BE2C (cell line): Measurements from ENCODE around the gene CNKSR3.
A peak's percentile ranks its signal among the peaks of the same experiment; 100 is the strongest.
"Not testable (repeated sequence)": the region's sequence is repeated elsewhere in the genome, so short reads cannot be mapped to it uniquely, and the experiment has no call there.

Experiments used
- DNase-seq: peaks from one replicate; pipeline ENCODE4 v3.0.0-alpha.2; 2020
- H3K27me3 ChIP-seq: fragments of 250-450 bp; sonication (Bioruptor Pico); 2 replicates; pipeline ENCODE4 v1.5.1; 2020; ENCODE audit warnings: mild to moderate bottlenecking
- H3K36me3 ChIP-seq: fragments of 250-450 bp; sonication (Bioruptor Pico); 2 replicates; pipeline ENCODE4 v1.5.1; 2020; ENCODE audit warnings: mild to moderate bottlenecking
- H3K4me1 ChIP-seq: fragments of 250-450 bp; sonication (Bioruptor Pico); 2 replicates; pipeline ENCODE4 v1.5.1; 2020
- H3K4me3 ChIP-seq: 2 replicates; pipeline ENCODE4 v1.5.1; 2011; ENCODE audit warnings: low read depth, low read length
- H3K9me3 ChIP-seq: fragments of 250-450 bp; sonication (Bioruptor Pico); 2 replicates; pipeline ENCODE4 v1.5.1; 2020
- TF ChIP-seq, protein P1 (sequence below): IDR thresholded peaks from 2 replicates; pipeline ENCODE4 v1.5.1; 2012; ENCODE audit warnings: mild to moderate bottlenecking, low read depth, low read length

CNKSR3 gene

DNA sequence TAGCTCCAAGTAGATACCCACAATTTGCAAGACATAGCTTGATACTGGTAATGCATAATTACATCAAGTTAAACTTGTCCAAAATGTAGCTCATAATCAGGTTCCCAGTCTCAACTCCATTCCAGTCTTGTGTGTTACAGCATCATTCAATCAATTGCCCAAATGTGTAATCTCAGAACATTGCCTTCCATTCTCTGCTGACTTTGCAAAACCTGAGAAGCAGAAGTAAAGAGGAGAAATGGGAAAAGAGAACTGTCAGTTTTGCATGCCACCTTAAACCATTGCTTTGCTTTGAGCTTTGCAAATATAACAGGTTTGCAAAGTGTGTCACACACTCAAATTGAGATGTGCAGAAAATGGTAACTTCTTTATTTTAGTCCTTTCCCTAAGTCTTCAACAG is 40.3 kb upstream of the CNKSR3 start:
- TF ChIP-seq, protein P1, sequence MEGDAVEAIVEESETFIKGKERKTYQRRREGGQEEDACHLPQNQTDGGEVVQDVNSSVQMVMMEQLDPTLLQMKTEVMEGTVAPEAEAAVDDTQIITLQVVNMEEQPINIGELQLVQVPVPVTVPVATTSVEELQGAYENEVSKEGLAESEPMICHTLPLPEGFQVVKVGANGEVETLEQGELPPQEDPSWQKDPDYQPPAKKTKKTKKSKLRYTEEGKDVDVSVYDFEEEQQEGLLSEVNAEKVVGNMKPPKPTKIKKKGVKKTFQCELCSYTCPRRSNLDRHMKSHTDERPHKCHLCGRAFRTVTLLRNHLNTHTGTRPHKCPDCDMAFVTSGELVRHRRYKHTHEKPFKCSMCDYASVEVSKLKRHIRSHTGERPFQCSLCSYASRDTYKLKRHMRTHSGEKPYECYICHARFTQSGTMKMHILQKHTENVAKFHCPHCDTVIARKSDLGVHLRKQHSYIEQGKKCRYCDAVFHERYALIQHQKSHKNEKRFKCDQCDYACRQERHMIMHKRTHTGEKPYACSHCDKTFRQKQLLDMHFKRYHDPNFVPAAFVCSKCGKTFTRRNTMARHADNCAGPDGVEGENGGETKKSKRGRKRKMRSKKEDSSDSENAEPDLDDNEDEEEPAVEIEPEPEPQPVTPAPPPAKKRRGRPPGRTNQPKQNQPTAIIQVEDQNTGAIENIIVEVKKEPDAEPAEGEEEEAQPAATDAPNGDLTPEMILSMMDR: no peak
- no peaks in the 10 kb centered on the region for H3K27me3 ChIP-seq
- DNase-seq: no peak
- no peaks in the 10 kb centered on the region; the same call in 1 of the 2 replicates for H3K9me3 ChIP-seq
- no peak overlapping the region for H3K4me3 ChIP-seq
- H3K4me1 ChIP-seq: no peaks in the 10 kb centered on the region; the same call in 1 of the 2 replicates
- no peaks in the 10 kb centered on the region for H3K36me3 ChIP-seq

DNA sequence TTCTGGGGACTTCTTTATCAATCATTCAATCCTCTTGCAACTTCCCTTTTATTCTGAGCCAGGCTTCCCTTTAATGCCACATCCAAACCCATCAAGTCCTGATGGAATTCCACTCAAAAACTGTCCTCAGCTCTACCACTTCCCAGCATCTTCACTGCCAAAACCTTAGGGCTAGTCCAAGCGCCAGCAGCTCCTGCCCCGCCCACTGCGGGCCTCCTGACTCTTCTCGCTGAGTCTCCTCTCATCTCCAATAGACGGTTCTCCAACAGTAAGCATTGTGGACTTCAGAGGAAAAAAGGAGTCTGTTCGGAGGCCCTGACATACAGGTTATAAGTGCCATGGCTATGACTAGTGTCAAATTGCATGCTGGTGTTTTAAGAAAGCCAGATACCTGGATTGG is 38.7 kb upstream of the CNKSR3 start:
- H3K36me3 ChIP-seq: no peaks in the 10 kb centered on the region
- TF ChIP-seq, protein P1: no peak
- no peak overlapping the region for H3K4me3 ChIP-seq
- no peaks in the 10 kb centered on the region for H3K27me3 ChIP-seq
- no peaks in the 10 kb centered on the region; the same call in 1 of the 2 replicates for H3K4me1 ChIP-seq
- DNase-seq: no peak
- H3K9me3 ChIP-seq: no peaks in the 10 kb centered on the region; the same call in 1 of the 2 replicates

DNA sequence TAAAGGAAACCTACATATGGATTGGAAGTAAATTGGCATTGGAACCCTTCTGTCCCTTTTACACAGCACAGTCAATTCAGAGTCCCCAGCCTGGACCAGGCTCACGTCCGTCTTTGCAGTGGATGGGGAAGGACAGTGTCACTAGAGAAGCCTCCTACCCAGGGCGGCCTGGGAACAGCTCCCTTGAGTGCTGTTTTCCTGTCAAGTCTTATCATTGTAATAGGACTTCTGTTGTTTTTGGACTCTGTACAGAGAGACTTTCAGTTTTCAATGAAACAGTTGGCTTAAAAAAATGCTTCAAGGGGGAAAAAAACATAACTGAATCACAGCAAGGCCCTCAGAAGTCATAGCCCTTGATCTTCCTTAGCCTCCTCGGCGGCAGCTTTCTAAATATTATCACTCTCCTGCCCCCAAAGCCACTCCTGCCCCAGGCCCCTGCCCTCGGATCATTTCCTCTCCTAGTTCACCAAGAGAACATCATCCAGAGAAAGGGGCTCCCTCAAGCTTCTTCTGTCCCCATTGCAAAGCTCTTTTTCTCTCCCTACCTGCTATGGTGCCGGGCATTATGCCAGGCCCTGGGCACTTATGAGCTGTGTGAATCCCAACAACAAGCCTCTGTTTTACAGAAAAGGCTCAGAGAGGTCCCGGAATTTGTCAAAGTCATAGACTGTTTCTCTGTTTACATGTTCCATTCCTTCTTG is 37.8 kb upstream of the CNKSR3 start:
- H3K4me1 ChIP-seq: no peaks in the 10 kb centered on the region; the same call in 1 of the 2 replicates
- peak; percentile 43 for DNase-seq
- H3K9me3 ChIP-seq: no peaks in the 10 kb centered on the region
- TF ChIP-seq, protein P1: no peak
- H3K36me3 ChIP-seq: no peaks in the 10 kb centered on the region
- H3K27me3 ChIP-seq: no peaks in the 10 kb centered on the region
- H3K4me3 ChIP-seq: no peak overlapping the region

DNA sequence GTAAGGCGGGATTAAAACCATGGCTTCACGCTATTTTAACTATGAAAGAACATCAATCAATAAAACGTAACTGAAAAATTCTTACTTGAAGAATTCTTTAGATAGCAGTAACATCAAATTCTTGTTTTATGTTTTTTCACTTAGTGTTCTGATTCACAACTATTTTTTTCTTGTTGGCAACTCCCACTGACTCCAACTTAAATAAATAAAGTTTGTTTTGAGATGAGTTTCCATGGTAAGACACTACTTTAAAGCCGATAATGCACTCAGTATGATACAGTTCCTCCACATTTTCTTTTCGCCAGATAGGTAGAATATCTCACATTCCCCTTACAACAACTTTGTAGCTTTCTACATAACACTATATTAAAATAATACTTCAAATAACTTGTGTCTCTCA is 33.1 kb upstream of the CNKSR3 start:
- Histone ChIP-seq H3K4me3 (no peak overlapping the region), H3K36me3 (no peaks in the 10 kb centered on the region), H3K4me1 (no peaks in the 10 kb centered on the region), H3K9me3 (no peaks in the 10 kb centered on the region), H3K27me3 (no peaks in the 10 kb centered on the region)
- DNase-seq: no peak
- TF ChIP-seq, protein P1: no peak

DNA sequence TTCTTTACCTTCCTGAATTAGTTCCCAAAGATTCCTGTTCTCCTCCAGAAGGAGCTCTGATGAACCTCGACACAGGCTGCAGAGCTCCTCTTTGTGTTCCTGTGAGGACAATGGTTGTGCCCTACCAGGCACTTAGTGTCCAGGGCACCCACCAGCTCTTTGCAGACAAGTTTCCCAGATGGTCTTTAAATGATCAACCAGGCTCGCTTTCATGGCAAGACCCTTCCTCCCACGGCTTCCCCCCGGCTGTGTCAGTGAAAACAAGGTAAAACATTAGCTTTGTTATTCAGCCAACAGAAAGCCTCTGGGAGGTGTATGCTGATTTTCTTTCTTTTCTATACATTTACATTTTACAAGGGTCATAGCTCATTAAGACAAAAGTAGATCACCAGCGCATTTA is 32.3 kb upstream of the CNKSR3 start:
- TF ChIP-seq, protein P1: no peak
- no peak for DNase-seq
- Histone ChIP-seq H3K9me3 (no peaks in the 10 kb centered on the region), H3K4me1 (no peaks in the 10 kb centered on the region), H3K27me3 (no peaks in the 10 kb centered on the region), H3K4me3 (no peak overlapping the region), H3K36me3 (no peaks in the 10 kb centered on the region)

DNA sequence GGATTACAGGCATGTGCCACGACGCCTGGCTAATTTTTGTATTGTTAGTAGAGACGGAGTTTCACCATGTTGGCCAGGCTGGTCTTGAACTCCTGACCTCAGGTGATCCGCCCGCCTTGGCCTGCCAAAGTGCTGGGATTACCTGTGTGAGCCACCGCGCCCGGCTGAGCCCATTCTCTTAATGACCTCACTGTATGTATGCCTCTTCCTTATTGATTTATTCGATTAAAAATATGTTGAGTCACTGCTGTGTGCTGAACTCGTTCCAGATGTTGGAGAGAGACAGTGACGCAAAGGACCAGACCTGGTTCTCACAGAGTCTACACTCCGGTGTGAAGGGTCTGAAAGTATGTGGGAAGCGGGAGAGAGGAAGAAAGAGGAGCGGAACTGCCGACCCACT is 31.4 kb upstream of the CNKSR3 start:
- H3K27me3 ChIP-seq: not testable (repeated sequence)

More for the DNA sequence above, 31.4 kb upstream of the CNKSR3 start:
- not testable (repeated sequence) for H3K4me3 ChIP-seq, H3K4me1 ChIP-seq, H3K9me3 ChIP-seq, H3K36me3 ChIP-seq
- DNase-seq: peak; percentile 21
